Stromal cell of bone marrow (primary cell): ENCODE measurements around the gene TTC9B.
"Not testable (repeated sequence)": the region's sequence is repeated elsewhere in the genome, so short reads cannot be mapped to it uniquely, and the experiment has no call there.

Source experiments
- DNase-seq: peaks from one replicate; pipeline ENCODE4 v3.0.0-alpha.2; 2012; ENCODE audit warnings: low read depth

Gene TTC9B

DNA sequence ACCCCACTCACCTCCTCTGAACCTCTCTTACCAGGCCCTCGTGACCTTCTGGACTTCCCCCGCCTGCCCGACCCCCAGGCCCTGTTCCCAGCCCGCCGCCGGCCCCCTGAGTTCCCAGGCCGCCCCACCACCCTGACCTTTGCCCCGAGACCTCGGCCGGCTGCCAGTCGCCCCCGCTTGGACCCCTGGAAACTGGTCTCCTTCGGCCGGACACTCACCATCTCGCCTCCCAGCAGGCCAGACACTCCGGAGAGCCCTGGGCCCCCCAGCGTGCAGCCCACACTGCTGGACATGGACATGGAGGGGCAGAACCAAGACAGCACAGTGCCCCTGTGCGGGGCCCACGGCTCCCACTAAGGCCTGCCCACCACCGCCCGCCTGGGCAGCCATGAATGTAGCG, 3.2 kb downstream of the TTC9B start:
- DNase-seq: no peak

DNA sequence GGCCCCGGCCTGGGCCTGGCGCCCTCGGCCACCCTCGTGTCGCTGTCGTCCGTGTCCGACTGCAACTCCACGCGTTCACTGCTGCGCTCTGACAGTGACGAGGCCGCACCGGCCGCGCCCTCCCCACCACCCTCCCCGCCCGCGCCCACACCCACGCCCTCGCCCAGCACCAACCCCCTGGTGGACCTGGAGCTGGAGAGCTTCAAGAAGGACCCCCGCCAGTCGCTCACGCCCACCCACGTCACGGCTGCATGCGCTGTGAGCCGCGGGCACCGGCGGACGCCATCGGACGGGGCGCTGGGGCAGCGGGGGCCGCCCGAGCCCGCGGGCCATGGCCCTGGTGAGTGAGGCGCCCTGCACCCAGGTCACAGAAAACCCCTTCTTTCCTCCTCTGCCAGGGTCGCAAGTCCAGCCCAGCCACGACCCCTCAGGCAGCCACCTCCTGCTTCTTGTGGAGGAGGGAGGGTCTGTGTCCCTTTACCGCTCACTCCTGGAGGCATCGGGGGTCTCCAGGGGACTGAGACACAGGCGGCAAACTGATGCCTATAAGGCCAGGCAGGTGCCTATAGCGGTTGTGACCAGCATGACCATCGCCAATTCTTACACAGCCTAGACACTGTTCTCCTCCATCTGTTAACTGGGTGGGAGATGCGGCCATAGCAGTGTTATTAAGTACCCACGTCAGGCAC, 4.2 kb downstream of the TTC9B start:
- no peak for DNase-seq

DNA sequence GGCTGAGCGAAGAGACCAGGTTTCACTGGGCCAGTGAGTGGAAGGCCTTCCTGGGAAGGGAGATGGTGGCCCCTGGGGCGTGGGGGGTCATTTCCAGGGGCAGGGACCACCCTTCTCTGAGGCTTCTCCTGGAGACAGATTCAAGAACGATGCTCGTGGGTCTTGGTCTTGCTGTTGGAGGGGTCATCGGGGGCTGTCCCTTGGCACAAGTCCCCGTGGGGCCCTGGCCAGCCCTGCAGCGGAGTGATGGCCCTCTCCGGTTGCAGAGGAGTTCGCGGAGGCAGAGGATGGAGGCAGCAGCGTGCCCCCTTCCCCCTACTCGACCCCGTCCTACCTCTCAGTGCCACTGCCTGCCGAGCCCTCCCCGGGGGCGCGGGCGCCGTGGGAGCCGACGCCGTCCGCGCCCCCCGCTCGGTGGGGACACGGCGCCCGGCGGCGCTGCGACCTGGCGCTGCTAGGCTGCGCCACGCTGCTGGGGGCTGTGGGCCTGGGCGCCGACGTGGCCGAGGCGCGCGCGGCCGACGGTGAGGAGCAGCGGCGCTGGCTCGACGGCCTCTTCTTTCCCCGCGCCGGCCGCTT, 4.8 kb downstream of the TTC9B start:
- no peak for DNase-seq

DNA sequence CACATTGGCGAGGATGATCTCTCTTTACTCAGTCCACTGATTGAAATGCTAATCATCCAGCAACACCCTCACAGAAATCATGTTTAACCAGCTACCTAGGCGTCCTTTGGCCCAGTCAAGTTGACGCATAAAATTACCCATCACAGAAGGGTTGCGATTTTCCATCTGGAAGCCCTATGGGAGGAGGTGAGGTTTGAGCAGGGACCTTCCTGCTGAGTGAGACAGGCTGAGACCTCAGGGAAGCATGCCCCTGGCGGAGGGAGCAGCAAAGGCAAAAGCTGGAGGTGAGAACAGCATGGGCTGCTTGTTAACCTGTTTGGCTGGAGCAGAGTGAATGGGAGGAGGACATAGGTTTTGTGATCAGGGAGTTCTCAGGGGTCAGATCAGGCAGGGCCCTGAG, 7.3 kb downstream of the TTC9B start:
- DNase-seq: no peak

DNA sequence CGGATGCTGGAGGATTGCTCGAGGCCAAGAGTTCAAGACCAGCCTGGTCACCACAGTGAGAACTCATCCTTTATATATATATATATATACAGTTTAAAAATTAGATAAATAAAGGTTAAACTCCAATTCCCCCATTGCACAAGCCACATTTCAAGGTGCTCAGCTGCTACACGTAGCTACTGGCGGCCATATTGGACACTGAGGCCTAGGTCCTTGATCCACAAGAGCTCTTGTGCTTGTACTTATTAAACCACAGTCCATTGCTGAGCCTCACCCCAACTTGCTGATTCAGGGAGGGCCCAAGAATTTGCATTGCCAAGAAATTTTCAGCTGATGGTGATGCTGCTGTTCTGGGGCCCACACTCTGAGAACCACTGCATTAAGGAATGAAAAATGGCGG, 9.6 kb downstream of the TTC9B start:
- no peak for DNase-seq

DNA sequence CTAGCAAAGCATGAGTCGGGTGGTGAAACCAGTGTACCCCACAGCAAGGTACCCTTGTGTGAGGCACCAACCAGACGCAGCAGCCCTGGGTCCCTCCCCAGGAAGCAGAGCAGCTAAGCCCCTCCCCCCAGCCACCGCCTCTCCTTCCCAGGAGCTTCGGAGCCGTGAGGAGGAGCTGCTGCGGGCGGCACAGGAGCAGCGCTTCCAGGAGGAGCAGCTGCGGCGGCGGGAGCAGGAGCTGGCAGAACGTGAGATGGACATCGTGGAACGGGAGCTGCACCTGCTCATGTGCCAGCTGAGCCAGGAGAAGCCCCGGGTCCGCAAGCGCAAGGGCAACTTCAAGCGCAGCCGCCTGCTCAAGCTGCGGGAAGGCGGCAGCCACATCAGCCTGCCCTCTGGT, 12.4 kb downstream of the TTC9B start:
- no peak for DNase-seq

DNA sequence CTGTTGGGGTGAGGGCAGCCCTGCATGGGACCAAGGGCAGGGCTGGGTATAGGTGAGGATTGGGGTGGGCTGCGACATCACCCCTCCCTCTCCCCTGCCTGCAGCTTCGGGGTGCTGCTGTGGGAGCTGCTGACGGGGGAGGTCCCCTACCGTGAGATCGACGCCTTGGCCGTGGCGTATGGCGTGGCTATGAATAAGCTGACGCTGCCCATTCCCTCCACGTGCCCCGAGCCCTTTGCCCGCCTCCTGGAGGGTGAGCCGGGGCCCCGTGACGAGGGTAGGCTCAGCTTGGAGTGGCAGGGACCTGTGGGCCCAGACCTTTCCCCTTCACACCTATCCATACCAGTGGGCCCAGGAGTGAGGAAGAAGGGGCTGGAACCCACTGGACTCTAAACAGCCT, 13.8 kb downstream of the TTC9B start:
- DNase-seq: no peak

DNA sequence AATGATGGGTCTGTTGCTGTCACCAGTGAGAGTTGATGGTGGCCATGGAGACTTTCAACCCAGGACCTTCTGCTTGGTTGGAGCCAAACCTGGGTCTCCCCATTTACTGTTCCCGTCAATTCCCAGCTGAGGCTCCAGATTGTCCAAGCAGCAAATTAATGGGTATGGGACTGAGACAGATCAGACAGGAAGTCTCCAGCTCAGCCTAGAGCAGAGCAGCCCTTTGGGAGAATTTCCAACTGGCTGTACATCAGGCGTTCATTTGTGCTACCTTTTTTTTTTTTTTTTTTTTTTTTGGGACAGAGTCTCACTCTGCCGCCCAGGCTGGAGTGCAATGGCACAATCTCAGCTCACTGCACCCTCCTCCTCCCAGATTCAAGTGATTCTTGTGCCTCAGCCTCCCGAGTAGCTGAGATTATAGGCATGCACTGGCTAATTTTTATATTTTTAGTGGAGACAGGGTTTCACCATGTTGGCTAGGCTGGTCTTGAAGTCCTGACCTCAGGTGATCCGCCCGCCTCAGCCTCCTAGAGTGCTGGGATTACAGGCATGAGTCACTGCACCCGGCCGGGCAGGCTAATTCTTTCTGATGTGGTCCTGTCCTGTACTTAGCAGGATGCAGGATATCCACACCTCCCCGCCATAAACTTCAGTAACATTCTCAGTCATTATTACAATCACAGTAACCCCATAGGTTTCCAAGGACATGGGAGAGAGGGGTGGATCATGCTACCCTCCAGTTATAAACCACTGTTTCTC, 17.7 kb downstream of the TTC9B start:
- no peak for DNase-seq

DNA sequence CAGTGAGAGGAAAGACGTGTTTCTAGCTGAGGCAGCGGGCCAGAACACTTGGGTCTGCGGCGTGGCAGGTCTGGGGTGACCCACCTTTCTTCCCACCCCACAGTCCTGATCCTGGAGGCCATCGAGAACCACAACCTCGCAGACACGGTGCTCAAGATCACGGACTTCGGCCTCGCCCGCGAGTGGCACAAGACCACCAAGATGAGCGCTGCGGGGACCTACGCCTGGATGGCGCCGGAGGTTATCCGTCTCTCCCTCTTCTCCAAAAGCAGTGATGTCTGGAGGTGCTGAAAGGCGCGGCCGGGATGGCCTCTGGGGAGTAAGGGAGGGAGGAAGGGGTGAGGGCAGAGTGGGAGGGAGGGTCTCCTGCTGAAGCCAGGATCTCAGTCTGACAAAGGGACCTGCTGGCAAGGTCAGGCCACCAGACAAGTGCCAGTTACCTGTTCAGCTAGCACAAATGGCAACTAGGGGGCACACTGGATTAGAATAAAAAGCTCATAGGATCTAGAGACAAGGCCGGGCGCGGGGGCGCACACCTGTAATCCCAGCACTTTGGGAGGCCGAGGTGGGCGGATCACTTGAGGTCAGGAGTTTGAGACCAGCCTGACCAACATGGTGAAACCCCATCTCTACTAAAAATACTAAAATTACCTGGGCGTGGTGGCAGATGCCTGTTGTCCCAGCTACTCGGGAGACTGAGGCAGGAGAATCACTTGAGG, 19.8 kb downstream of the TTC9B start:
- DNase-seq: no peak

DNA sequence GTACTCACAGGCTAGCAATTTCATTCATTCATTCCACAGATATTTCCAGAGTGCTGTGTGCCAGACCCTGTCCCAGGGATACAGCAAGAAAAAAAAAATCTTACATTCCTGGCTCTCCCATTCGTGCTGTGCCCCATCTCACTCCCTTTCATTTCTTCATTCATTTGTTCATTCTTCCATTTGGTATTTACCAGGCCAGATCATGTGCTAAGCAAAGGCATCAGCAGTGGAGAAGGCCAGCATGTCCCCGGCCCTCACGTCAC, 24.7 kb downstream of the TTC9B start:
- DNase-seq: no peak

DNA sequence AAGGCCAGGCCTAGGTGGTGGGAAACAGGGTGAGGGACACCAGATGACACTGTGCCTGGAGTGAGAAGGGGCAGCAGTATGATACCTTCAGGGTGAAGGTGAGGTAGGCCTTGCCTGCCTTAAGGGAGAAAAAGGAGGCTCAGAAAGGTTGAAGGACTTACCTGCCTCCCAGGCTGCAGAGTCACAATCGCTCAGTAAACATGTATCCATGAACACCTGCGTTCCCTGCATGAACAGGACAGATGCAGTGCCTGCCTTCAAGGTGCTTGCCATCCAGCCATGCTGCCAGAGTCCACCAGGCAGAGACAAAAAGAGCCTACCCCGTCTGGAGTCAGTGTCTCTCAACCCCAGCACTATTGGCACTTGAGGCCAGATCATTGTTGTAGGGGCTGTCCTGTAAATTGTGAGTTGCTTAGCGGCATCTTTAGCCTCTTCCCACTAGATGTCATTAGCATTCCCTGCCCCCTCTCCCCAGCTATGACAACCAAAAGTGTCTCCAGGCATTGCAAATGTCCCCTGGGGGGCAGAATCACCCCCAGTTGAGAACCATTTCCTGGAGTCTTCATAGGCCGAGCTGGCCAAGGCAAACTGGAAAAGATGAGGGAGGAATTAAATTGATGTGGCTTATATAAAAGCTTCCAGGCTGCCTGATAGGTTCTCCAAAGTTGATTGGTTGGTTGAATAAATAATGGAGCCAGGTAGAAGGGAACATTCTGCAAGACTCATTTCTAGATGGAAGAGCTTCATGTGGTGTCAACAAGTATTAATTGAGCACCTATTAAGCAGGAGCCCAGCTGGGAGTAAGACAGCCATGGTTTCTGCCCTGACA, 25.2 kb downstream of the TTC9B start:
- peak; percentile 15 for DNase-seq

DNA sequence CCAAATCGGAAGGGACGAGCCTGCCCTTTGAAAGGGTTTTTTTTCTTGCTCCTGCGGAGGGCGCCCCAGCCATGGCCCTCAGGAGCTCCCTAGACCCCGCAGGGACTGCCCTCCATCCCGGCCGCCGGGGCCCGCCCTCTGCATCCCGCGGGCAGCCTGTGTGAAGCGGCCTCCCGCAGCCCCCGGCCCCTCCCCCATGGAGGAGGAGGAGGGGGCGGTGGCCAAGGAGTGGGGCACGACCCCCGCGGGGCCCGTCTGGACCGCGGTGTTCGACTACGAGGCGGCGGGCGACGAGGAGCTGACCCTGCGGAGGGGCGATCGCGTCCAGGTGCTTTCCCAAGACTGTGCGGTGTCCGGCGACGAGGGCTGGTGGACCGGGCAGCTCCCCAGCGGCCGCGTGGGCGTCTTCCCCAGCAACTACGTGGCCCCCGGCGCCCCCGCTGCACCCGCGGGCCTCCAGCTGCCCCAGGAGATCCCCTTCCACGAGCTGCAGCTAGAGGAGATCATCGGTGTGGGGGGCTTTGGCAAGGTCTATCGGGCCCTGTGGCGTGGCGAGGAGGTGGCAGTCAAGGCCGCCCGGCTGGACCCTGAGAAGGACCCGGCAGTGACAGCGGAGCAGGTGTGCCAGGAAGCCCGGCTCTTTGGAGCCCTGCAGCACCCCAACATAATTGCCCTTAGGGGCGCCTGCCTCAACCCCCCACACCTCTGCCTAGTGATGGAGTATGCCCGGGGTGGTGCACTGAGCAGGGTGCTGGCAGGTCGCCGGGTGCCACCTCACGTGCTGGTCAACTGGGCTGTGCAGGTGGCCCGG, 26.1 kb downstream of the TTC9B start:
- peak; percentile 5 for DNase-seq

DNA sequence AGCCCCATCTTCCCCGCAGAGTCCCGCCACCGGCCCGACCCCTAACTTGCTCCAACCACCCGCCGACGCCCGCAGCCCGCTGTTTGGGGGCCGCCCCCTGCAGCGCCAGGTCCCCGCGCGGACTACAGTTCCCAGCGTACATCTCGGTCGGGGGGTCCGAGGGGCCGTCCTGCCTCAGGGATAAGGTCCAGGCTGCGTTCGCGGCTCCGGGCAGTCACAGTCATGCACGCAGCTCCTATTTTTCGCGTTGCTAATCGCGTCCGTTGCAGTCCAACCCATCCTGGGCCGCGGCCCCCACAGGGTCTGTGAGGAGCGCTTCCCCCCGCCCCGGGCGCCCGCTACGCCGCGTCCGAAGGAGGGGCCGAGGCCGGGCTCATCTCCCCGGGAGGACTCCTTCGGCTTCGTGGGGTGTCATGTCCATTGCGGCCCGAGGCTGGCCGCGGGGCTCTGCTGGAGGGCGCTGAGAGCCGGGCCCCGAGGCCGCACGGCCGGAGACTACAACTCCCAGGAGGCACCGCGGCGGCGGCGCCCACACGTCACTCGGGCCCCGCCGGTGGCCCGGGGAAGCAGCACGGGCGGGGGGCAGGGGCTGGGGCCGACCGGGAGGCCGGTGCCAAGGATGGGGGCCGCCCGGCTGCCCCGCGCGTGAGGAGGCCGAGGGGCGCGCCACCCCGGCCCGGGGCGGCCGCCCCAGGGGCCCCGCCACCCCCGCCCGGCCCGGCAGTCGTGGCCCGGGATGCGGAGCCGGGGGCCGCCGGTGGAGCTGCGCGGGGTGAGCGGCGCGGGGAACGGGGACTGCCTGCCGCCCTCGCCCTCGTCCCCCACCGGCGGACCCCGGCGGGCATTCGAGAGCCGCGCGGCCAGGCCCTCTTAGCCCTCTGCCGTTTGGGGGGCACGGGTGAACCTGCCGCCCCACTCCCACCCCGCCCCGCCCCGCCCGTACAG, 27.0 kb downstream of the TTC9B start, which contains the start of gene MAP3K10:
TSS of gene MAP3K10 (plus strand) at position 536 of the 945 bp plus-strand sequence. CDS start 606 bp downstream, outside the sequence.
- peak; percentile 40 for DNase-seq

DNA sequence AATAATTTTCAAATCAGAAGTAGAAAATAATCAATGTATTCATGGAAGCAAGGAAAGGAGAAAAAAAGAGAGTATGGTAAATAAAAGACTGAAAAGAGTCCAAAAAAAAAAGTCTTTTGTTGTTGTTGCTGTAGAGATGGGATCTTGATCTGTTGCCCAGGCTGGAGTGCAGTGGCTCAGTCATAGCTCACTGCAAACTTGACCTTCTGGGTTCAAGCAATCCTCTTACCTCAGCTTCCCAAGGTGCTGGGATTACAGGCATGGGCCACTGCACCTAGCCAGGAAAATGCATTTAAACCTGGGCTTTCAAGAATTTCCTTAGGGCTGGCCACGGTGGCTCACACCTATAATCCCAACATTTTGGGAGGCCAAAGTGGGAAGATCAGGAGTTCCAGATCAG, 33.9 kb downstream of the TTC9B start:
- no peak for DNase-seq

DNA sequence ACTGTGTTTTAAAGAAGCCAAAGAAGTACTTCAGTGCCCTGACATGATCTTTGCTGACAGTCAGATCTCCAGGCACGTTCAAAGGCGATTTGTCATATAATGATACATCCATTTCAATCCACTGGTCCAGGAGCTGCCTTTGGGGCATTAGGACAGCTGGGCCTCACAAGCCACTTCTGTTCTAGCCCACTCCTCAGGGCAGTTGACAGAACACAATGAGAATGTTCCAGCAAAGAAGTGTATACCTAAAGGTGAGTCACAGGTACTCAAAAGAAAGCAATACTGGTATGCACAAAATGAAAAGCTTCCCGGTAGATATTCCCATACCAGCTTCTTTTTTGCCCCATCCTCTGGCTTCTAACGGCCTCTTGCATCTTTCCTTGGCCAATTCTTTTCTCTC, 39.4 kb downstream of the TTC9B start:
- no peak for DNase-seq

DNA sequence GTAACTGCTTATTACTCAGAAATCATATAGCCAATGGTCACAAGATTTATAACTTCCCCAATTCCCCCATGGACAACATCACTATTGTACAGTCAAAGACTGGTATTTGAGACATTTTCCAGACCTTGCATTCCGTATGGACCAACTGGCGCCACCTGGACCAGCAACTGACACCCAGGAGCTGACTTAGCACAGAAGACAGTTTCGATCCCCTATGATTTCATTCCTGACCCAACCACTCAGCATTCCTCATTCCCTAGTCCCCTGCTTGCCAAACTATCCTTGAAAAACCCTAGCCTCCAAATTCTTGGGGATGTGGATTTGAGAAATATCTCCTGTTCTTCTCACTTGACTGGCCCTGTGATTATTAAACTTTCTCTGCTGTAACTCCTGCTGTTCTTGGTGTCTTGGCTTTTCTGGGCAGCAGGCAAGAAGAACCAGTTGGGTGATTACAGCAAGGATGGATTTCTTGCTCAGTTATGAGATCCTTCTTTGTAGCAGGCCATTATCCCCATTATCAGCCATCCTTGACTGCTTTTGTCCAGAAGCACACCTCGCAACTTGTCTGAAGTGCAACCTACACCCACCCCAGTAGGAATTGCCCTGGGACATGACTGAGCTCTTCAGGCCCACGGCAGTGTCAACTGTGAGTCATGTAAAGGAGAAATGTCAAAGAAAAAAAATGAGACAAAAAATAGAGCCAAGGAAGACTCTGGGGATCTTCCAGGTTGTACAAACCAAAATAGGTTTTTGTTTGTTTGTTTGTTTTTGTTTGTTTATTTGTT, 40.7 kb downstream of the TTC9B start:
- no peak for DNase-seq

DNA sequence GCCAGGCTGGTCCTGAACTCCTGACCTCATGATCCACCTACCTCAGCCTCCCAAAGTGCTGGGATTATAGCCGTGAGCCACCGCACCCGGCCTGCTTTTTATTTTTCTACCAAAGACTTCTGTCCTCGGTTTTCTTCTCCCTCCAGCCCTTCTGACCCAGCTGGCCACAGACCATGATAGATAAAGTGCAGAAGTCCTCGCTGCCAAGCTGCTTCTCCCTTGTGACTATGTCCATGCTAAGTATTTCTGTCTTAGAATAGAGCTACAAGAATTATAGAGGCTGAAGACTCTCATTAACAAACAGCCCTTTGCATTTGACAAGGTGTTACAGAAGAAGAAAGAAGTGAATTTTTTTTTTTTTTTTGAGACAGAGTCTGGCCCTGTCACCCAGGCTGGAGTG, 42.4 kb downstream of the TTC9B start:
- DNase-seq: no peak

DNA sequence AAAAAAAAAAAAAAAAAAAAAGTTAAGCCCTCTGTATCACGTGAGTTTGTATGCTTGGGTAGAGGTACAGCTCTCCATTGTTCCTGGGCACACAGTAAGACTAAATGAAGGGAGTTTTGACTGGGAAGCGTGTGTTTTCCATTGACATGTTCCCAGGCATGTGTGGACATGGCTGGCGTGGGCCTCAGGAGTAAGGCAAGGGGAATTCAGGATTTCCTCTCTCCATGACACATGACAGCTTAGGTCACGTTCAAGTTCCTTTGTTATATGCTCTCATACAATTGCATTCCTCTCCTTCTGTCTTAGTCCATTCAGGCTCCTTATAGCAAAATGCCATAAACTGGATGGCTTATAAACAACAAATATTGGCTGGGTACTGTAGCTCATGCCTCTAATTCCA, 44.1 kb downstream of the TTC9B start:
- DNase-seq: no peak

DNA sequence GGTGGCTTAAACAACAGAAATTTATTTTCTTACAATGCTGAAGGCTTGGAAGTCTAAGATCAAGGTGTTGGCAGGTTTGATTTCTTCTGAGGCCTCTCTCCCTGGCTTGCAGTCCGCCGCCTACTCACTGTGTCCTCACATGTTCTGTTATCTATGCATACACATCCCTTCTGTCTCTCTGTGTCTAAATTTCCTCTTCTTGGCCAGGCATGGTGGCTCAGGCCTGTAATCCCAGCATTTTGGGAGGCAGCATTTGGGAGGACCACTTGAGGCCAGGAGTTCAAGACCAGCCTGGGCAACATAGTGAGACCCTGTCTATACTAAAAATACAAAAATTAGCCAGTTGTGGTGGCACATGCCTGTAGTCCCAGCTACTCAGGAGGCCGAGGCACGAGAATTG, 46.9 kb downstream of the TTC9B start:
- DNase-seq: not testable (repeated sequence)
